Tibial nerve (tissue), 4 donors: Measurements from ENCODE around the gene CEACAM19. TPM values are rescaled to one million over a fixed set of nuclear protein-coding genes. Genes with fewer than 3 reads are reported as not detected.

Source experiments
- DNase-seq, 2 donors: peaks; one replicate each; pipeline ENCODE4 v3.0.0-alpha.2; 2019; ENCODE audit warnings: low spot score in 2 of 2
- H3K27ac ChIP-seq, 4 donors: fragments of 200-600 bp; sonication (generic) in 3 of 4; one replicate each; pipeline ENCODE4 v1.5.1; 2017 to 2019; ENCODE audit warnings: mild to moderate bottlenecking in 1 of 4
- H3K27me3 ChIP-seq, 2 donors: fragments of 200-600 bp; sonication (generic) in 1 of 2; one replicate each; pipeline versions ENCODE4 v1.5.1 to v1.6.0; 2017 to 2019
- H3K36me3 ChIP-seq, 3 donors: fragments of 200-600 bp; sonication (generic); one replicate each; pipeline ENCODE4 v1.5.1; 2018 to 2019
- H3K4me1 ChIP-seq, 4 donors: fragments of 200-600 bp; sonication (generic) in 3 of 4; one replicate each; pipeline ENCODE4 v1.5.1; 2017 to 2019
- H3K4me3 ChIP-seq, 4 donors: fragments of 200-600 bp; sonication (generic) in 3 of 4; one replicate each; pipeline ENCODE4 v1.5.1; 2017 to 2019; ENCODE audit warnings: mild to moderate bottlenecking in 1 of 4, moderate library complexity in 1 of 4
- H3K9me3 ChIP-seq, 4 donors: fragments of 200-600 bp; sonication (generic) in 3 of 4; one replicate each; pipeline ENCODE4 v1.5.1; 2017 to 2019
- CTCF ChIP-seq, 5 experiments: fragments of 200-600 bp in 3 of 5; fragments of 450-650 bp in 2 of 5; sonication (generic) in 3 of 5; IDR thresholded peaks; one replicate each; pipeline ENCODE4 v1.5.1; 2016 to 2019; ENCODE audit warnings: antibody characterized with exemption in 5 of 5, mild to moderate bottlenecking in 3 of 5, moderate library complexity in 2 of 5
- EP300 ChIP-seq, 2 donors: sonication (generic); formaldehyde crosslinking; IDR thresholded peaks; one replicate each; pipeline ENCODE4 v1.6.1; 2017; ENCODE audit warnings: antibody characterized with exemption in 2 of 2, mild to moderate bottlenecking in 1 of 2
- POLR2A ChIP-seq, 2 donors: fragments of 450-650 bp; IDR thresholded peaks; one replicate each; pipeline ENCODE4 v1.6.1; 2017; ENCODE audit warnings: antibody characterized with exemption in 2 of 2, mild to moderate bottlenecking in 2 of 2, moderate library complexity in 2 of 2
- WGBS, 2 donors: methylation state at CpG; one replicate each; pipeline ENCODE4 v1.1.5; 2018; 5-methylcytosine and 5-hydroxymethylcytosine counted together
- total RNA-seq, 4 donors: library from RNA; depleted of rRNA; stranded (reverse); fragments of >200 nt; gene quantifications; one replicate each; pipeline ENCODE4 v1.1.0, GENCODE V29; 2016

CEACAM19 gene
- total RNA-seq, 4 donors from 2014 or later, result 10.9 to 38.7 (median 15.4) TPM

DNA sequence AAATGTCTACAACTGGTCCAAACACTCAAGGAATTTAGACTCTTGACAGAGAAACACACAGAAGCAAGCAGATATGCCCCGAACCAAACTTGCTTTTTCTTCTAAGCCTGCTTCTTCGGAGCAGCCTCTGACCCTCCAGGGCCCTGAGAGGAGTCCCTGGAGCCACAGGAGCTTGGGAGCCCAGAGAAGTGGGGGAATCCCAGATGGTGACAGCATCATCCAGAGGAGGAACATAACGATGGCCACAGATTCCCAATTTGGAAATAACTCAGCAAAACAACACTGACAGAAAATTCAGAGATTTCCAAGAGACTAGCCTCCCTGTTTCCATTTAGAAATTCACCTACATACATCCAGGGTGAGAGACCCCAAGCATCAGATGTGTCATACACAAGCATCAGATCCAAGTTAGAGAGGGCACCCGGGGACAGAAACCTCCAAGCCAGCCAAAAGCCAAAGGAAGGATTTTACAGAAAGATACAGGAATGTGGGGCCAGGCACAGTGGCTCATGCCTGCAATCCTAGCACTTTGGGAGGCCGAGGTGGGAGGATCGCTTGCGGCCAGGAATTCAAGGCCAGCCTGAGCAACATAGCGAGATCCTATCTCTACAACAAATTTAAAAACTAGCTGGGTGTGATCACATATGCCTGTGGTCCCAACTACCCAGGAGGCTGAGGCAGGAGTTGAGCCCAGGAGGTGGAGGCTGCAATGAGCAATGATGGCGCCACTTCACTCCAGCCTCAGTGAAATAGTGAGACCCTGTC, 29.6 kb upstream of the CEACAM19 start:
- TF ChIP-seq POLR2A (IDR thresholded peaks at IDR 0.05) (no peak), CTCF (IDR thresholded peaks at IDR 0.05) (no peak), EP300 (IDR thresholded peaks at IDR 0.05) (no peak)
- no peaks in the 10 kb centered on the region for H3K9me3 ChIP-seq
- no peaks in the 10 kb centered on the region for H3K36me3 ChIP-seq
- H3K27ac ChIP-seq, result no peak overlapping the region
- H3K27me3 ChIP-seq, result no peaks in the 10 kb centered on the region
- no peak overlapping the region for H3K4me3 ChIP-seq
- WGBS, 2 donors, result 80 to 86% methylated on average over 9 of the region's 9 CpGs
- peaks cover 0 to 23% (median 1%) of the 10 kb centered on the region in 4 donors for H3K4me1 ChIP-seq
- no peak for DNase-seq

DNA sequence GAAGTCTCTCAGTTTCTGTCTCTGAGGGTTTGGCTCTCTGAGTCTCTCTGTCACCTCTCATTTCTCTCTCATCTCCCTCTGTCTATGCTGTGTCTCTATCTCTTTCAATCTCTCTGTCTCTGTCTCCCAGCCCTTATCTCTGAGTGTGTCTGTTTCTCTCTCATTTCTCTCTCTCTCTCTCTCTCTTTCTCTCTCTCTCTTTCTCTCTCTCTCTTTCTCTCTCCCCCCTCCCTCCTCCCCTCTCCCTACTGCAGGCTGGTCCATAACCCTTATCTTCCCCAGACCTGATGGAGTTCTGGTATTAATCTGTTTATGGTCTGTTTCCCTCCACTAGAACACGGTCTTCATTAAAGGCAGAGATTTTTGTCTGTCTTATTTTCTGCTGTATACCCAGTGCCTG, 28.9 kb upstream of the CEACAM19 start:
- H3K9me3 ChIP-seq, result no peaks in the 10 kb centered on the region
- H3K4me1 ChIP-seq, result peaks cover 0 to 30% (median 1%) of the 10 kb centered on the region in 4 donors
- no peak for DNase-seq
- 48 to 51% methylated on average over 1 of the region's 1 CpG for WGBS, 2 donors
- no peaks in the 10 kb centered on the region for H3K27me3 ChIP-seq
- H3K4me3 ChIP-seq, result no peak overlapping the region
- TF ChIP-seq POLR2A (IDR thresholded peaks at IDR 0.05) (no peak), EP300 (IDR thresholded peaks at IDR 0.05) (no peak), CTCF (IDR thresholded peaks at IDR 0.05) (no peak)
- H3K27ac ChIP-seq, result no peak overlapping the region
- H3K36me3 ChIP-seq, result peaks cover 0 to 7% (median 0%) of the 10 kb centered on the region in 3 donors

DNA sequence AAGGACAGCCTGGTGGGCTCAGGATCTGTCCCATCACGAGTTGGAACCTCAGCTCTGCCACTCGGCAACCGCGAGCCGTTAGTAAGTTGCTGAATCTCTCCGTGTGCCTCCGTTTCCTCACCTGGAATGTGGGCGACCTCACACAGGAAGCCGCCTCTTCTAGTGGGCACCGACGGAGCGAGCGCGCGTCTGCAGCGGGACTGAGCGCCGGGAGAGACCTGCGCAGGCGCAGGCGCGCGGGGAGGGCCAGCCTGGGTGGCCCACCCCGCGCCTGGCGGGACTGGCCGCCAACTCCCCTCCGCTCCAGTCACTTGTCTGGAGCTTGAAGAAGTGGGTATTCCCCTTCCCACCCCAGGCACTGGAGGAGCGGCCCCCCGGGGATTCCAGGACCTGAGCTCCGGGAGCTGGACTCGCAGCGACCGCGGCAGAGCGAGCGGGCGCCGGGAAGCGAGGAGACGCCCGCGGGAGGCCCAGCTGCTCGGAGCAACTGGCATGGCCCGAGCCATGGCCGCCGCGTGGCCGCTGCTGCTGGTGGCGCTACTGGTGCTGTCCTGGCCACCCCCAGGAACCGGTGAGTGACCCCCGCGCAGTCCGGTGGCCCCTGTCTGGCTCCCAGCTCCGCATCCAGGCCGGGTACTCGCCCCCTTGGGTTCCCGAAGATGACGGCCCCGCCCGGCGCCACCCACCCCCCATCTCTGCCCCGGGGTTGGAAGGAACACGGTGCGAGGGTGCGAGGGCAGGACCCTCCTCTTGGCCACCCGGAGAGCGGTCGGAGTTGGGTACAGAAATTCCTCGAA, 27.5 kb upstream of the CEACAM19 start, which contains the start of gene PVR:
Gene PVR (plus strand): TSS at position 306 of the 797 bp plus-strand sequence. CDS start 187 bp downstream, at position 493.
- peak in 1 of 2 donors; percentile 19 for DNase-seq
- 0% methylated on average over 17 to 51 of the region's 70 CpGs for WGBS, 2 donors
- H3K4me3 ChIP-seq, result peak within 1 kb of the TSS; percentile 62 to 93 (median 69)
- peaks cover 0 to 12% (median 0%) of the 10 kb centered on the region in 3 donors for H3K36me3 ChIP-seq
- no peaks in the 10 kb centered on the region for H3K9me3 ChIP-seq
- peak within 1 kb of the TSS; percentile 78 to 90 (median 85) for H3K27ac ChIP-seq
- H3K27me3 ChIP-seq, result no peaks in the 10 kb centered on the region
- TF ChIP-seq POLR2A (IDR thresholded peaks at IDR 0.05), result peak; percentile 57 to 75
- peak in 1 of 2 donors; percentile 66 for TF ChIP-seq EP300 (IDR thresholded peaks at IDR 0.05)
- peak in 1 of 5 experiments; percentile 28 for TF ChIP-seq CTCF (IDR thresholded peaks at IDR 0.05)
- peaks cover 0 to 44% (median 2%) of the 10 kb centered on the region in 4 donors for H3K4me1 ChIP-seq

DNA sequence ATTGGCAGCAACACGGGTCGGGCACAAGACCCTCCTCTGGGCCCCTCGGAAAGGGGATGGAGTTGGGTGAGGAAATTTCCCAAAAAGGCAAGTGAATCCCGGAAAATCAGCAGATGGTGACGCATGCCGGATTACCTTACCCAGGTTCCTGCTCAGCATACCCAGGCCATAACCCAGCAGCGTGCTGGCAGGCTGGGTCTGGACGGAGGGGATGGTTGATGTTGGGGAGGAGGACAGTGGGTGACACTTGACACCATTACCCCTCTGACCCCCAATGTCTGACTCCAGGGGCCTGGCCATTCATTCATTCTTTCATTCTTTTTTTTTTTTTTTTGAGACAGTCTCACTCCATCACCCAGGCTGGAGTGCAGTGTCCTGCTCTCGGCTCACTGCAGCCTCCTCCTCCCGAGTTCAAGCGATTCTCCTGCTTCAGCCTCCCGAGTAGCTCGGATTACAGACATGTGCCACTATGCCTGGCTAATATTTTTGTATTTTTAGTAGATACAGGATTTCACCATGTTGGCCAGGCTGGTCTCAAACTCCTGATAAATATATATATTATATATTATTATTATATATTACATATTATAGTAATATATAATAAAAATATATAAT, 26.8 kb upstream of the CEACAM19 start:
- no peaks in the 10 kb centered on the region for H3K9me3 ChIP-seq
- peak overlapping the region; percentile 62 to 93 (median 69) for H3K4me3 ChIP-seq
- WGBS, 2 donors, result 7 to 8% methylated on average over 12 to 13 of the region's 13 CpGs
- H3K36me3 ChIP-seq, result peaks cover 0 to 13% (median 0%) of the 10 kb centered on the region in 3 donors
- H3K27me3 ChIP-seq, result no peaks in the 10 kb centered on the region
- peaks cover 0 to 48% (median 3%) of the 10 kb centered on the region in 4 donors for H3K4me1 ChIP-seq
- TF ChIP-seq POLR2A (IDR thresholded peaks at IDR 0.05), result no peak
- TF ChIP-seq CTCF (IDR thresholded peaks at IDR 0.05), result no peak
- no peak for TF ChIP-seq EP300 (IDR thresholded peaks at IDR 0.05)
- peak overlapping the region; percentile 78 to 90 (median 85) for H3K27ac ChIP-seq
- DNase-seq, result no peak
